HepG2 (cell line): ENCODE results near the gene TNFRSF18. TPM values are rescaled to one million over a fixed set of nuclear protein-coding genes. Genes with fewer than 3 reads are reported as not detected.

Experiments
- ATAC-seq: fragments of 200-7000 bp; cut with Tn5 transposase; 3 replicates; pipeline ENCODE4 v1.9.1; 2020; ENCODE audit warnings: mild to moderate bottlenecking, moderate library complexity
- BruUV-seq: library from RNA; stranded (reverse); fragments of 400-500 nt; replicated peaks from 2 replicates; lab custom pipeline; 2021; lab: Mats Ljungman, UMichigan
- CTCF ChIA-PET: fragments of 300-600 bp; formaldehyde crosslinking; extraction: SDS; loops from one replicate; lab custom pipeline; 2021; ENCODE audit warnings: low total read pairs, inconsistent platforms, low intra/inter-chr PET ratio; lab: Yijun Ruan, JAX
- POLR2A ChIA-PET: fragments of 350-600 bp; sonication (Branson Sonifier 250); formaldehyde crosslinking; loops from one replicate; lab custom pipeline; 2020; ENCODE audit warnings: antibody characterized with exemption, inconsistent platforms; lab: Yijun Ruan, JAX
- DNase-seq: peaks from one replicate; pipeline ENCODE4 v3.0.0-alpha.2; 2015; ENCODE audit warnings: low spot score
- FAIRE-seq: peaks from 3 replicates; lab custom pipeline; 2011; peaks lifted over from hg19 to GRCh38; lab: Jason Lieb, UNC
- H2AFZ ChIP-seq: one replicate; pipeline ENCODE4 v1.6.1; 2011; ENCODE audit warnings: low read length, inconsistent platforms
- H3K27ac ChIP-seq: fragments of 300-600 bp; 3 replicates; pipeline ENCODE4 v1.8.0; 2011; ENCODE audit warnings: mixed run types, mild to moderate bottlenecking, mixed read lengths, low read length, inconsistent platforms; ENCODE audit not compliant: insufficient read depth; ENCODE audit errors: extremely low read length
- H3K27me3 ChIP-seq, 2 experiments: fragments of 200-600 bp in 1 of 2; 2 replicates in 1 of 2; 3 replicates in 1 of 2; pipeline versions ENCODE4 v1.6.0 to v1.8.0; 2011; ENCODE audit warnings: low read length in 2 of 2, mild to moderate bottlenecking in 2 of 2, moderate library complexity in 2 of 2, inconsistent platforms in 1 of 2; ENCODE audit not compliant: insufficient read depth in 2 of 2, control insufficient read depth in 1 of 2
- H3K36me3 ChIP-seq, 2 experiments: fragments of 200-600 bp in 1 of 2; replicated peaks in 1 of 2; 2 replicates in 1 of 2; 3 replicates in 1 of 2; pipeline versions ENCODE4 v1.5.1 to v1.8.0; 2011; ENCODE audit warnings: low read length in 2 of 2, inconsistent platforms in 1 of 2; ENCODE audit not compliant: insufficient read depth in 2 of 2, control insufficient read depth in 1 of 2
- H3K4me1 ChIP-seq: 2 replicates; pipeline ENCODE4 v1.5.1; 2012; ENCODE audit warnings: low read length, inconsistent platforms; ENCODE audit not compliant: insufficient read depth
- H3K4me2 ChIP-seq: 2 replicates; pipeline ENCODE4 v1.6.0; 2011; ENCODE audit warnings: low read depth, low read length, inconsistent platforms
- H3K4me3 ChIP-seq, 3 experiments: fragments of 200-600 bp in 1 of 3; sonication (generic), shearing (Covaris generic) in 1 of 3; replicated peaks in 1 of 3; 2 replicates each; pipeline ENCODE4 v1.5.1; 2011 to 2016; ENCODE audit warnings: low read length in 3 of 3, inconsistent platforms in 2 of 3, low read depth in 2 of 3, mild to moderate bottlenecking in 2 of 3, control low read depth in 1 of 3, mixed read lengths in 1 of 3; ENCODE audit not compliant: insufficient read depth in 1 of 3
- H3K79me2 ChIP-seq: one replicate; pipeline ENCODE4 v1.6.1; 2011; ENCODE audit warnings: low read length, inconsistent platforms; ENCODE audit not compliant: insufficient read depth
- H3K9ac ChIP-seq: 2 replicates; pipeline ENCODE4 v1.6.0; 2011; ENCODE audit warnings: mild to moderate bottlenecking, low read depth, low read length, inconsistent platforms; ENCODE audit not compliant: insufficient read depth
- H3K9me3 ChIP-seq: 2 replicates; pipeline ENCODE4 v1.5.1; 2012; ENCODE audit warnings: mild to moderate bottlenecking, low read length
- H4K20me1 ChIP-seq: 2 replicates; pipeline ENCODE4 v1.6.0; 2011; ENCODE audit warnings: inconsistent platforms, mild to moderate bottlenecking, low read length, moderate library complexity; ENCODE audit not compliant: insufficient read depth
- ETV5 ChIP-seq: IDR thresholded peaks from 2 replicates; pipeline ENCODE4 v1.6.1; 2018; ENCODE audit warnings: missing biosample characterization, missing genetic modification reagents, inconsistent platforms, borderline replicate concordance
- GTF3A ChIP-seq: sonication (generic); formaldehyde crosslinking; conservative IDR thresholded peaks from 2 replicates; pipeline ENCODE4 v1.4.0; 2020; ENCODE audit warnings: mild to moderate bottlenecking, missing genetic modification reagents
- NAIF1 ChIP-seq: sonication (generic); formaldehyde crosslinking; IDR thresholded peaks from 2 replicates; pipeline ENCODE4 v1.5.0; 2020; ENCODE audit warnings: mild to moderate bottlenecking, missing genetic modification reagents, borderline replicate concordance
- NCOR1 ChIP-seq: fragments of 200-600 bp; sonication (generic); IDR thresholded peaks from 2 replicates; pipeline ENCODE4 v1.7.0; 2017; ENCODE audit warnings: antibody characterized with exemption, low read length, borderline replicate concordance
- NPAS2 ChIP-seq: sonication (generic); formaldehyde crosslinking; IDR thresholded peaks from 2 replicates; pipeline ENCODE4 v1.8.0; 2022; ENCODE audit warnings: mild to moderate bottlenecking, missing genetic modification reagents, borderline replicate concordance
- PHF20 ChIP-seq: sonication (generic); formaldehyde crosslinking; IDR thresholded peaks from 2 replicates; pipeline ENCODE4 v1.5.0; 2020; ENCODE audit warnings: mild to moderate bottlenecking, missing genetic modification reagents
- PHF8 ChIP-seq: sonication (generic); formaldehyde crosslinking; IDR thresholded peaks from 2 replicates; pipeline ENCODE4 v1.5.0; 2020; ENCODE audit warnings: missing genetic modification reagents
- RAD21 ChIP-seq: fragments of 450-650 bp; formaldehyde crosslinking; IDR thresholded peaks from 2 replicates; pipeline ENCODE4 v1.5.0; 2020; ENCODE audit warnings: mild to moderate bottlenecking
- RBM22 ChIP-seq: fragments of 200-400 bp; formaldehyde crosslinking; optimal IDR thresholded peaks from 2 replicates; pipeline ENCODE3; 2017; ENCODE audit warnings: mild to moderate bottlenecking, low read length, moderate library complexity
- STAG1 ChIP-seq: sonication (generic); formaldehyde crosslinking; IDR thresholded peaks from 2 replicates; pipeline ENCODE4 v1.4.0; 2020; ENCODE audit warnings: missing genetic modification reagents
- ZNF292 ChIP-seq: sonication (generic); formaldehyde crosslinking; IDR thresholded peaks from 2 replicates; pipeline ENCODE4 v1.8.1; 2022; ENCODE audit warnings: mild to moderate bottlenecking, low read depth, missing genetic modification reagents, borderline replicate concordance
- ZNF773 ChIP-seq: sonication (generic); formaldehyde crosslinking; IDR thresholded peaks from 2 replicates; pipeline ENCODE4 v1.4.0; 2020; ENCODE audit warnings: missing genetic modification reagents, borderline replicate concordance
- WGBS: methylation state at CpG from one replicate; pipeline ENCODE4 v1.1.6; 2017; ENCODE audit warnings: low lambda C conversion rate; 5-methylcytosine and 5-hydroxymethylcytosine counted together
- in situ Hi-C: cut with HindIII; loops from 2 replicates; pipeline ENCODE4 v1.10.0; 2017; ENCODE audit warnings: low pct_unique_long_range_greater_than_20kb; ENCODE audit not compliant: extremely low pct_ligation_motif_present
- intact Hi-C: fragments of 100-400 bp; cut with micrococcal nuclease; formaldehyde crosslinking; loops from one replicate; pipeline ENCODE4 v1.10.0; 2022; ENCODE audit not compliant: unreplicated experiment
- polyA plus RNA-seq, 8 experiments: library from polyadenylated mRNA; depleted of rRNA in 3 of 8; stranded (reverse) in 7 of 8; unstranded in 1 of 8; fragments of >200 nt; fragmentation: Illumina TruSeq in 4 of 8; extraction: Trizol in 4 of 8; gene quantifications; 2 replicates each; pipeline versions ENCODE4 v1.2.1 to v1.2.3, GENCODE V29; 2011 to 2016; ENCODE audit warnings: low read depth in 4 of 8, missing spikeins in 1 of 8, mixed read lengths in 1 of 8; ENCODE audit not compliant: insufficient read depth in 1 of 8
- total RNA-seq, 5 experiments: library from RNA; depleted of rRNA; stranded (reverse); fragments of >200 nt; fragmentation: Illumina TruSeq; extraction: Trizol; gene quantifications; 2 replicates each; pipeline ENCODE4 v1.2.3, GENCODE V29; 2016; ENCODE audit warnings: low read depth in 1 of 5
- TF ChIP-seq, protein P1 (sequence below): sonication (generic); formaldehyde crosslinking; IDR thresholded peaks from 2 replicates; pipeline ENCODE4 v1.5.1; 2020; ENCODE audit warnings: missing genetic modification reagents, mild to moderate bottlenecking, borderline replicate concordance
- TF ChIP-seq, protein P2 (sequence below): sonication (generic); formaldehyde crosslinking; IDR thresholded peaks from 2 replicates; pipeline ENCODE4 v1.5.1; 2020; ENCODE audit warnings: mild to moderate bottlenecking, missing genetic modification reagents

Gene TNFRSF18
- total and polyA plus RNA-seq, 2 of the 13 experiments (the other 11 are each of a cell fraction or from before 2014, with no cell fraction given): not detected

DNA sequence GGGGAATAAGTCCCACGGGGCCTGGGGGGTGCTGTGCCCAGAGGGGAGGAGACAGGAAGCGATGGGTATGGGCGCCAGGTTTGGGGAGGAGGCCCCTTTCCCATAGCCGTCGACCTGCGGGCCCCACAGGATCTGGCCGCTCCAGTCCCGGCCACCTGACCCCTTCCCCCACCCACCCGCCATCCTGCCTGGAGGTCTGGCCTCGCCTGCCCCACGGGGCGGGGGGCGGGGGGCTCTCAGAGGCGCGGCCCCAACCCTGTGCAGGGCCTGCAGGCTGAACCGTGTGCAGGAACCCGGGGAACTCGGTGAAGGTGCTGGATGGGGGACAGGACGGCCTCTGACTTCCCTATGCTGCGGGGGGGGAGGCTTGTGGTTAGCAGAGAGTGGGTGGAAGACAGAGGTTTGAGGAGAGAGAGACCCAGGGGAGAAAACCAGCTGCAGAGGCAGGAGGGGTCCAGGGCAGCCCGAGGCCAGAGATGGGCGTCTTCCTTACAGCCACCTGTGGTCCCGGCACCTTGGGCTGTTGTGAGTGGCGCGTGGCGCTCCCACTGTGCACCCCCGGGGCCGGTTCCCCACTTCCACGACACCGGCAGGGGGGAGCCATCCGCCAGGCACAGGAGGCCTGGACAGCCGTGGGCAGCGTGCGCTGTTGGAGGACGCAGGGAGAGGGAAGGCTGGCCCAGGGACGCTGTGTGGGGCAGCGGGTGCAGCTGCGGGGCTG, 2.5 kb upstream of the TNFRSF18 start:
- no peak overlapping the region for H3K4me2 ChIP-seq
- no TSS peak for BruUV-seq
- CTCF ChIA-PET: no interaction called here
- H3K9ac ChIP-seq: no peak overlapping the region
- no peaks in the 10 kb centered on the region for H3K79me2 ChIP-seq
- H4K20me1 ChIP-seq: no peaks in the 10 kb centered on the region
- DNase-seq (no peak), ATAC-seq (no peak)
- intact Hi-C loops: no loop called here
- 44% methylated on average over 15 of the region's 38 CpGs for WGBS
- H3K9me3 ChIP-seq: no peaks in the 10 kb centered on the region
- H2AFZ ChIP-seq: no peak overlapping the region
- H3K36me3 ChIP-seq: no peaks in the 10 kb centered on the region
- no peaks in the 10 kb centered on the region for H3K4me1 ChIP-seq
- in situ Hi-C loops: no loop called here
- no peak overlapping the region; a peak in 1 of 6 replicates for H3K4me3 ChIP-seq
- POLR2A ChIA-PET: no interaction called here
- TF ChIP-seq PHF20 (CRISPR knock-in tag): no peak
- TF ChIP-seq NPAS2 (CRISPR knock-in tag): no peak
- TF ChIP-seq RBM22: no peak
- TF ChIP-seq, all 625 proteins: peak for 0
- no peak for FAIRE-seq
- no peak overlapping the region for H3K27ac ChIP-seq
- H3K27me3 ChIP-seq: peaks cover 20 to 80% of the 10 kb centered on the region in 2 experiments; a peak in 4 of 5 replicates

DNA sequence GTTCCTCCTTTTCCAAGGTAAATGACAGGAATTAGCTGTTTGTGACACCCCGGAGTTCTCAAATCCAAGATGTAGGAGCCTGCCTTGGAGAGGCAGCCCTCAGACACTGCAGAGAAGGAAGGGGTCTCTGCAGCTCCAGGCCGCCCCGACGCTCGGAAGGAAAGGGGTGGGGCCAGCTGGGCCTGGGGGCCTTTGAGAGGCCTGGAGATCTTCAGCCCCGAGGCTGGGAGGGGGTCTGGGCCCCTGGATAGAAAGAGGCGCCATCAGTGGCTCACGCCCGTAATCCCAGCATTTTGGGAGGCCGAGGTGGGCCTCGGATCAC, 1.1 kb upstream of the TNFRSF18 start:
- ChIA-PET CTCF (no interaction called here), POLR2A (no interaction called here)
- 22% methylated on average over 6 of the region's 11 CpGs for WGBS
- no peak overlapping the region for H2AFZ ChIP-seq
- intact Hi-C loops (no loop called here), in situ Hi-C loops (no loop called here)
- H3K4me2 ChIP-seq: no peak overlapping the region
- H3K9me3 ChIP-seq: no peaks in the 10 kb centered on the region
- H4K20me1 ChIP-seq: no peaks in the 10 kb centered on the region
- ATAC-seq (no peak), DNase-seq (no peak), FAIRE-seq (no peak)
- no peak overlapping the region for H3K4me3 ChIP-seq
- H3K36me3 ChIP-seq: no peaks in the 10 kb centered on the region
- no TSS peak for BruUV-seq
- H3K27me3 ChIP-seq: peaks cover 20 to 83% of the 10 kb centered on the region in 2 experiments; a peak in 4 of 5 replicates
- H3K27ac ChIP-seq: no peak overlapping the region
- TF ChIP-seq PHF8 (CRISPR knock-in tag): no peak
- no peak for TF ChIP-seq NCOR1
- no peak for TF ChIP-seq ZNF292 (CRISPR knock-in tag)
- no peak for TF ChIP-seq NAIF1 (CRISPR knock-in tag)
- TF ChIP-seq, protein P1, sequence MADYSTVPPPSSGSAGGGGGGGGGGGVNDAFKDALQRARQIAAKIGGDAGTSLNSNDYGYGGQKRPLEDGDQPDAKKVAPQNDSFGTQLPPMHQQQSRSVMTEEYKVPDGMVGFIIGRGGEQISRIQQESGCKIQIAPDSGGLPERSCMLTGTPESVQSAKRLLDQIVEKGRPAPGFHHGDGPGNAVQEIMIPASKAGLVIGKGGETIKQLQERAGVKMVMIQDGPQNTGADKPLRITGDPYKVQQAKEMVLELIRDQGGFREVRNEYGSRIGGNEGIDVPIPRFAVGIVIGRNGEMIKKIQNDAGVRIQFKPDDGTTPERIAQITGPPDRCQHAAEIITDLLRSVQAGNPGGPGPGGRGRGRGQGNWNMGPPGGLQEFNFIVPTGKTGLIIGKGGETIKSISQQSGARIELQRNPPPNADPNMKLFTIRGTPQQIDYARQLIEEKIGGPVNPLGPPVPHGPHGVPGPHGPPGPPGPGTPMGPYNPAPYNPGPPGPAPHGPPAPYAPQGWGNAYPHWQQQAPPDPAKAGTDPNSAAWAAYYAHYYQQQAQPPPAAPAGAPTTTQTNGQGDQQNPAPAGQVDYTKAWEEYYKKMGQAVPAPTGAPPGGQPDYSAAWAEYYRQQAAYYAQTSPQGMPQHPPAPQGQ (CRISPR knock-in tag): no peak
- TF ChIP-seq GTF3A (CRISPR knock-in tag): no peak
- TF ChIP-seq RAD21 (CRISPR knock-in tag): no peak
- TF ChIP-seq, protein P2, sequence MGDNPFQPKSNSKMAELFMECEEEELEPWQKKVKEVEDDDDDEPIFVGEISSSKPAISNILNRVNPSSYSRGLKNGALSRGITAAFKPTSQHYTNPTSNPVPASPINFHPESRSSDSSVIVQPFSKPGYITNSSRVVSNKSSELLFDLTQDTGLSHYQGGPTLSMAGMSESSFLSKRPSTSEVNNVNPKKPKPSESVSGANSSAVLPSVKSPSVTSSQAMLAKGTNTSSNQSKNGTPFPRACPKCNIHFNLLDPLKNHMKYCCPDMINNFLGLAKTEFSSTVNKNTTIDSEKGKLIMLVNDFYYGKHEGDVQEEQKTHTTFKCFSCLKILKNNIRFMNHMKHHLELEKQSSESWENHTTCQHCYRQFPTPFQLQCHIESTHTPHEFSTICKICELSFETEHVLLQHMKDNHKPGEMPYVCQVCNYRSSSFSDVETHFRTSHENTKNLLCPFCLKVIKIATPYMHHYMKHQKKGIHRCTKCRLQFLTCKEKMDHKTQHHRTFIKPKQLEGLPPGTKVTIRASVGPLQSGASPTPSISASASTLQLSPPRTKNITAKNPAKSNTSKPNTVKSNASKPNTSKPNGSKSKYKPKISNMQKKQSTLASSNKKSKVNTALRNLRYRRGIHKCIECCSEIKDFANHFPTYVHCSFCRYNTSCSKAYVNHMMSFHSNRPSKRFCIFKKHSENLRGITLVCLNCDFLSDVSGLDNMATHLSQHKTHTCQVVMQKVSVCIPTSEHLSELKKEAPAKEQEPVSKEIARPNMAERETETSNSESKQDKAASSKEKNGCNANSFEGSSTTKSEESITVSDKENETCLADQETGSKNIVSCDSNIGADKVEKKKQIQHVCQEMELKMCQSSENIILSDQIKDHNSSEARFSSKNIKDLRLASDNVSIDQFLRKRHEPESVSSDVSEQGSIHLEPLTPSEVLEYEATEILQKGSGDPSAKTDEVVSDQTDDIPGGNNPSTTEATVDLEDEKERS: no peak
- TF ChIP-seq ZNF773 (CRISPR knock-in tag): no peak
- no peak for TF ChIP-seq ETV5 (CRISPR knock-in tag)
- no peak for TF ChIP-seq STAG1 (CRISPR knock-in tag)
- no peaks in the 10 kb centered on the region for H3K4me1 ChIP-seq
- H3K79me2 ChIP-seq: no peaks in the 10 kb centered on the region
- no peak overlapping the region for H3K9ac ChIP-seq
